ENCODE measurements around the gene IMMP2L.

- TF ChIP-seq POLR2A (IDR thresholded peaks at IDR 0.05; ENCODE audit: low read length) (no peak), RNF2 (IDR thresholded peaks at IDR 0.05; ENCODE audit: borderline replicate concordance, low read depth) (no peak)
These were observed 53.0 kb downstream of the IMMP2L start for GRCh38 chr7:111509288-111509687.

All from A549 (cell line).